Breast epithelium (tissue), 3 donors: ENCODE results near the gene CYTH3.

Experiments
- POLR2A ChIP-seq: fragments of 450-650 bp; IDR thresholded peaks from one replicate; pipeline ENCODE4 v1.6.1; 2016; ENCODE audit warnings: antibody characterized with exemption, mild to moderate bottlenecking, moderate library complexity
- POLR2AphosphoS5 ChIP-seq, 3 donors: sonication (generic); formaldehyde crosslinking; IDR thresholded peaks; one replicate each; pipeline ENCODE4 v1.6.1; 2017; ENCODE audit warnings: antibody characterized with exemption in 3 of 3
- TF ChIP-seq, protein P1 (sequence below), 3 donors: fragments of 450-650 bp; IDR thresholded peaks; one replicate each; pipeline ENCODE4 v1.5.1; 2016 to 2017; ENCODE audit warnings: antibody characterized with exemption in 3 of 3, mild to moderate bottlenecking in 3 of 3, moderate library complexity in 3 of 3

DNA sequence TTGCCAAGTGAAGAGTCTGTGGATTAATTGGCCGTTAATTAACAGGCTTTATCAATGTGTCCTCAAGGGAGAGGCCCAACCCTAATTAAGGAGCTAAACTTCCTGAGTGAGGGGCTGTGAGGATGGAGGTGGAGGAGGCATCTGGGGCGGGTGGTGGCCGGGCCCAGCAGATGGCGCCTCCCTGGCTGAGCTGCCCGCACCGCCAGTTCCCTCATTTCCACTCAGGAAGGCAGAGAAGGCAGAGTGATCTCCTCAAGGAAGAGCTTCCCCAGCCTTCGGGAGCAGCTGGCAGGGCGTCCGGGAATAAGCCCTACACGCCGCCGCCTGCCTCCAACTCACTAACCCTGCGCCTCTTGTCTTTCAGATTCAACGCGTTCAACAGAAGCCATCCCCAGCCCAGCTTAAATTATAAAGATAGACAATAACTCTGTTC lies 112.2 kb downstream of the CYTH3 start:
- TF ChIP-seq, protein P1, sequence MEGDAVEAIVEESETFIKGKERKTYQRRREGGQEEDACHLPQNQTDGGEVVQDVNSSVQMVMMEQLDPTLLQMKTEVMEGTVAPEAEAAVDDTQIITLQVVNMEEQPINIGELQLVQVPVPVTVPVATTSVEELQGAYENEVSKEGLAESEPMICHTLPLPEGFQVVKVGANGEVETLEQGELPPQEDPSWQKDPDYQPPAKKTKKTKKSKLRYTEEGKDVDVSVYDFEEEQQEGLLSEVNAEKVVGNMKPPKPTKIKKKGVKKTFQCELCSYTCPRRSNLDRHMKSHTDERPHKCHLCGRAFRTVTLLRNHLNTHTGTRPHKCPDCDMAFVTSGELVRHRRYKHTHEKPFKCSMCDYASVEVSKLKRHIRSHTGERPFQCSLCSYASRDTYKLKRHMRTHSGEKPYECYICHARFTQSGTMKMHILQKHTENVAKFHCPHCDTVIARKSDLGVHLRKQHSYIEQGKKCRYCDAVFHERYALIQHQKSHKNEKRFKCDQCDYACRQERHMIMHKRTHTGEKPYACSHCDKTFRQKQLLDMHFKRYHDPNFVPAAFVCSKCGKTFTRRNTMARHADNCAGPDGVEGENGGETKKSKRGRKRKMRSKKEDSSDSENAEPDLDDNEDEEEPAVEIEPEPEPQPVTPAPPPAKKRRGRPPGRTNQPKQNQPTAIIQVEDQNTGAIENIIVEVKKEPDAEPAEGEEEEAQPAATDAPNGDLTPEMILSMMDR (IDR thresholded peaks at IDR 0.05) = peak in 2 of 3 donors; percentile 41 to 60
- TF ChIP-seq POLR2A (no peak), POLR2AphosphoS5 (IDR thresholded peaks at IDR 0.05) (peak in 1 of 3 donors; percentile 38)
